WTC11 (cell line): ENCODE results near the gene CALM3. TPM values are rescaled to one million over a fixed set of nuclear protein-coding genes. Genes with fewer than 3 reads are reported as not detected.
"Not testable (repeated sequence)": the region's sequence is repeated elsewhere in the genome, so short reads cannot be mapped to it uniquely, and the experiment has no call there.

Source experiments
- ATAC-seq: fragments of 200-7000 bp; cut with Tn5 transposase; 2 replicates; pipeline ENCODE4 v1.10.0; 2021; ENCODE audit warnings: mild to moderate bottlenecking, moderate library complexity
- CTCF ChIA-PET: fragments of 300-600 bp; sonication (Branson Sonifier 250); formaldehyde crosslinking; loops from one replicate; lab custom pipeline; 2021; ENCODE audit warnings: antibody characterized with exemption; lab: Charles Lee
- POLR2A ChIA-PET: fragments of 350-600 bp; sonication (Branson Sonifier 250); formaldehyde crosslinking; loops from one replicate; lab custom pipeline; 2021; ENCODE audit warnings: antibody characterized with exemption; lab: Charles Lee
- DNase-seq: peaks from one replicate; pipeline ENCODE4 v3.0.0; 2021; ENCODE audit warnings: low spot score
- H3K27ac Mint-ChIP-seq: 2 replicates; pipeline ENCODE4 v1.8.0; 2021; ENCODE audit warnings: mixed read lengths
- H3K27me3 Mint-ChIP-seq: 2 replicates; pipeline ENCODE4 v1.8.0; 2021; ENCODE audit warnings: low read depth, mild to moderate bottlenecking, moderate library complexity, mixed read lengths
- H3K36me3 Mint-ChIP-seq: 2 replicates; pipeline ENCODE4 v1.8.0; 2021; ENCODE audit warnings: mixed read lengths
- H3K4me1 Mint-ChIP-seq: 2 replicates; pipeline ENCODE4 v1.8.0; 2022; ENCODE audit warnings: mixed read lengths
- H3K4me3 Mint-ChIP-seq: 2 replicates; pipeline ENCODE4 v1.8.0; 2021; ENCODE audit warnings: mild to moderate bottlenecking, moderate library complexity, mixed read lengths
- H3K9me3 Mint-ChIP-seq: 2 replicates; pipeline ENCODE4 v1.8.0; 2021; ENCODE audit warnings: mixed read lengths
- CREM ChIP-seq: sonication (generic); formaldehyde crosslinking; IDR thresholded peaks from 2 replicates; pipeline ENCODE4 v1.8.1; 2022; ENCODE audit warnings: mild to moderate bottlenecking, missing genetic modification reagents, moderate library complexity
- JAZF1 ChIP-seq: fragments of 250-450 bp; sonication (Bioruptor Pico); IDR thresholded peaks from 2 replicates; pipeline ENCODE4 v1.9.0; 2021; ENCODE audit warnings: moderate library complexity, mild to moderate bottlenecking, inconsistent platforms
- OVOL2 ChIP-seq: fragments of 250-450 bp; sonication (Bioruptor Pico); IDR thresholded peaks from 2 replicates; pipeline ENCODE4 v1.9.0; 2021; ENCODE audit warnings: mild to moderate bottlenecking, borderline replicate concordance
- RELA ChIP-seq: sonication (generic); formaldehyde crosslinking; IDR thresholded peaks from 2 replicates; pipeline ENCODE4 v1.8.1; 2022; ENCODE audit warnings: missing genetic modification reagents, mild to moderate bottlenecking, borderline replicate concordance
- SMAD4 ChIP-seq: sonication (generic); formaldehyde crosslinking; IDR thresholded peaks from 2 replicates; pipeline ENCODE4 v1.8.0; 2022; ENCODE audit warnings: mild to moderate bottlenecking, missing genetic modification reagents
- TCF7 ChIP-seq: sonication (generic); formaldehyde crosslinking; IDR thresholded peaks from 2 replicates; pipeline ENCODE4 v1.8.0; 2022; ENCODE audit warnings: mild to moderate bottlenecking, low read depth, missing genetic modification reagents, moderate library complexity
- TP53 ChIP-seq: sonication (generic); formaldehyde crosslinking; IDR thresholded peaks from 2 replicates; pipeline ENCODE4 v1.8.1; 2023; ENCODE audit warnings: mild to moderate bottlenecking, missing genetic modification reagents
- ZNF263 ChIP-seq: sonication (generic); formaldehyde crosslinking; IDR thresholded peaks from 2 replicates; pipeline ENCODE4 v1.8.1; 2022; ENCODE audit warnings: low read depth, mild to moderate bottlenecking, moderate library complexity, missing genetic modification reagents
- ZNF671 ChIP-seq: fragments of 250-450 bp; sonication (Bioruptor Pico); IDR thresholded peaks from 2 replicates; pipeline ENCODE4 v1.8.0; 2021; ENCODE audit warnings: mild to moderate bottlenecking
- total RNA-seq: library from RNA; stranded (reverse); gene quantifications from 3 replicates; pipeline ENCODE4 v1.2.3, GENCODE V29; 2021
- TF ChIP-seq, protein P1 (sequence below): sonication (generic); formaldehyde crosslinking; conservative IDR thresholded peaks from 2 replicates; pipeline ENCODE4 v1.8.1; 2023; ENCODE audit warnings: mild to moderate bottlenecking, low read depth, missing genetic modification reagents, moderate library complexity
- TF ChIP-seq, protein P2 (sequence below): sonication (generic); formaldehyde crosslinking; IDR thresholded peaks from 2 replicates; pipeline ENCODE4 v1.8.1; 2022; ENCODE audit warnings: mild to moderate bottlenecking, missing genetic modification reagents, moderate library complexity, borderline replicate concordance
- TF ChIP-seq, protein P3 (sequence below): fragments of 250-450 bp; sonication (Bioruptor Pico); IDR thresholded peaks from 2 replicates; pipeline ENCODE4 v2.1.2; 2022; ENCODE audit warnings: mild to moderate bottlenecking, moderate library complexity
- TF ChIP-seq, protein P4 (sequence below): sonication (generic); formaldehyde crosslinking; IDR thresholded peaks from 2 replicates; pipeline ENCODE4 v1.8.1; 2023; ENCODE audit warnings: mild to moderate bottlenecking, missing genetic modification reagents, moderate library complexity
- TF ChIP-seq, protein P5 (sequence below): sonication (generic); formaldehyde crosslinking; IDR thresholded peaks from 2 replicates; pipeline ENCODE4 v1.8.0; 2023; ENCODE audit warnings: missing genetic modification reagents
- TF ChIP-seq, protein P6 (sequence below): sonication (generic); formaldehyde crosslinking; IDR thresholded peaks from 2 replicates; pipeline ENCODE4 v1.8.1; 2022; ENCODE audit warnings: low read depth, missing genetic modification reagents, borderline replicate concordance
- TF ChIP-seq, protein P7 (sequence below): sonication (generic); formaldehyde crosslinking; IDR thresholded peaks from 2 replicates; pipeline ENCODE4 v1.8.0; 2022; ENCODE audit warnings: mild to moderate bottlenecking, missing genetic modification reagents
- TF ChIP-seq, protein P8 (sequence below): sonication (generic); formaldehyde crosslinking; IDR thresholded peaks from 2 replicates; pipeline ENCODE4 v1.8.1; 2022; ENCODE audit warnings: missing genetic modification reagents, borderline replicate concordance
- TF ChIP-seq, protein P9 (sequence below): sonication (generic); formaldehyde crosslinking; conservative IDR thresholded peaks from 2 replicates; pipeline ENCODE4 v1.8.1; 2022; ENCODE audit warnings: mild to moderate bottlenecking, missing genetic modification reagents
- TF ChIP-seq, protein P10 (sequence below): sonication (generic); formaldehyde crosslinking; IDR thresholded peaks from 2 replicates; pipeline ENCODE4 v1.8.0; 2023; ENCODE audit warnings: mild to moderate bottlenecking, missing genetic modification reagents

CALM3 gene
- total RNA-seq, 1 experiment from 2014 or later: 306 TPM

DNA sequence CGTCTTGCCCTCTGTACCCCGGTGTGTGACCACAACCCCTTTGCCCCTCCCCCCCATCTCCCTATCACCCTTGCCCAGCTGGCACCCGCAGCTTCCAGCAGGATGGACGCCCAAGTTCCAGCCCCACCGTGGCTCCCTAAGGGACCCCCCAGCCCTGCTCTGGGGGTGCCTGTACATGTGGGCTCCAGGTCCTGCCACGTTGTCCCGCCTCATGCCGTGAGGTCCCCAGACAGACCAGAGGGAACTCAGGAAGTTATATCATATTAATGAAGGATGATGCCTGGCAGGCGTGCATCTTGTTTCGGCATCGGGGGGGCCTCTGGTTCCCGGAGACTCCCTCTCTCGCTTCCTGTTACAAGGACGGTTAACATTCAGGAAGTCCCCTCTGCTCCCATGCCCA, 25.3 kb downstream of the CALM3 start:
- no peaks in the 10 kb centered on the region for H3K36me3 Mint-ChIP-seq
- H3K9me3 Mint-ChIP-seq: no peaks in the 10 kb centered on the region
- POLR2A ChIA-PET: no interaction called here
- peaks cover 16% of the 10 kb centered on the region for H3K4me1 Mint-ChIP-seq
- TF ChIP-seq OVOL2 (CRISPR knock-in tag) (no peak), ZNF671 (CRISPR knock-in tag) (no peak), RELA (CRISPR knock-in tag) (no peak), ZNF263 (no peak), SMAD4 (CRISPR knock-in tag) (no peak), CREM (CRISPR knock-in tag) (no peak), JAZF1 (CRISPR knock-in tag) (no peak), TP53 (CRISPR knock-in tag) (no peak), TCF7 (no peak)
- TF ChIP-seq, protein P1, sequence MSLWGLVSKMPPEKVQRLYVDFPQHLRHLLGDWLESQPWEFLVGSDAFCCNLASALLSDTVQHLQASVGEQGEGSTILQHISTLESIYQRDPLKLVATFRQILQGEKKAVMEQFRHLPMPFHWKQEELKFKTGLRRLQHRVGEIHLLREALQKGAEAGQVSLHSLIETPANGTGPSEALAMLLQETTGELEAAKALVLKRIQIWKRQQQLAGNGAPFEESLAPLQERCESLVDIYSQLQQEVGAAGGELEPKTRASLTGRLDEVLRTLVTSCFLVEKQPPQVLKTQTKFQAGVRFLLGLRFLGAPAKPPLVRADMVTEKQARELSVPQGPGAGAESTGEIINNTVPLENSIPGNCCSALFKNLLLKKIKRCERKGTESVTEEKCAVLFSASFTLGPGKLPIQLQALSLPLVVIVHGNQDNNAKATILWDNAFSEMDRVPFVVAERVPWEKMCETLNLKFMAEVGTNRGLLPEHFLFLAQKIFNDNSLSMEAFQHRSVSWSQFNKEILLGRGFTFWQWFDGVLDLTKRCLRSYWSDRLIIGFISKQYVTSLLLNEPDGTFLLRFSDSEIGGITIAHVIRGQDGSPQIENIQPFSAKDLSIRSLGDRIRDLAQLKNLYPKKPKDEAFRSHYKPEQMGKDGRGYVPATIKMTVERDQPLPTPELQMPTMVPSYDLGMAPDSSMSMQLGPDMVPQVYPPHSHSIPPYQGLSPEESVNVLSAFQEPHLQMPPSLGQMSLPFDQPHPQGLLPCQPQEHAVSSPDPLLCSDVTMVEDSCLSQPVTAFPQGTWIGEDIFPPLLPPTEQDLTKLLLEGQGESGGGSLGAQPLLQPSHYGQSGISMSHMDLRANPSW (CRISPR knock-in tag): no peak
- TF ChIP-seq, protein P2, sequence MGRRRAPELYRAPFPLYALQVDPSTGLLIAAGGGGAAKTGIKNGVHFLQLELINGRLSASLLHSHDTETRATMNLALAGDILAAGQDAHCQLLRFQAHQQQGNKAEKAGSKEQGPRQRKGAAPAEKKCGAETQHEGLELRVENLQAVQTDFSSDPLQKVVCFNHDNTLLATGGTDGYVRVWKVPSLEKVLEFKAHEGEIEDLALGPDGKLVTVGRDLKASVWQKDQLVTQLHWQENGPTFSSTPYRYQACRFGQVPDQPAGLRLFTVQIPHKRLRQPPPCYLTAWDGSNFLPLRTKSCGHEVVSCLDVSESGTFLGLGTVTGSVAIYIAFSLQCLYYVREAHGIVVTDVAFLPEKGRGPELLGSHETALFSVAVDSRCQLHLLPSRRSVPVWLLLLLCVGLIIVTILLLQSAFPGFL: no peak
- TF ChIP-seq, protein P3, sequence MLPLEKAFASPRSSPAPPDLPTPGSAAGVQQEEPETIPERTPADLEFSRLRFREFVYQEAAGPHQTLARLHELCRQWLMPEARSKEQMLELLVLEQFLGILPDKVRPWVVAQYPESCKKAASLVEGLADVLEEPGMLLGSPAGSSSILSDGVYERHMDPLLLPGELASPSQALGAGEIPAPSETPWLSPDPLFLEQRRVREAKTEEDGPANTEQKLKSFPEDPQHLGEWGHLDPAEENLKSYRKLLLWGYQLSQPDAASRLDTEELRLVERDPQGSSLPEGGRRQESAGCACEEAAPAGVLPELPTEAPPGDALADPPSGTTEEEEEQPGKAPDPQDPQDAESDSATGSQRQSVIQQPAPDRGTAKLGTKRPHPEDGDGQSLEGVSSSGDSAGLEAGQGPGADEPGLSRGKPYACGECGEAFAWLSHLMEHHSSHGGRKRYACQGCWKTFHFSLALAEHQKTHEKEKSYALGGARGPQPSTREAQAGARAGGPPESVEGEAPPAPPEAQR (CRISPR knock-in tag): no peak
- TF ChIP-seq, protein P4, sequence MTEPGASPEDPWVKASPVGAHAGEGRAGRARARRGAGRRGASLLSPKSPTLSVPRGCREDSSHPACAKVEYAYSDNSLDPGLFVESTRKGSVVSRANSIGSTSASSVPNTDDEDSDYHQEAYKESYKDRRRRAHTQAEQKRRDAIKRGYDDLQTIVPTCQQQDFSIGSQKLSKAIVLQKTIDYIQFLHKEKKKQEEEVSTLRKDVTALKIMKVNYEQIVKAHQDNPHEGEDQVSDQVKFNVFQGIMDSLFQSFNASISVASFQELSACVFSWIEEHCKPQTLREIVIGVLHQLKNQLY (CRISPR knock-in tag): no peak
- TF ChIP-seq, protein P5, sequence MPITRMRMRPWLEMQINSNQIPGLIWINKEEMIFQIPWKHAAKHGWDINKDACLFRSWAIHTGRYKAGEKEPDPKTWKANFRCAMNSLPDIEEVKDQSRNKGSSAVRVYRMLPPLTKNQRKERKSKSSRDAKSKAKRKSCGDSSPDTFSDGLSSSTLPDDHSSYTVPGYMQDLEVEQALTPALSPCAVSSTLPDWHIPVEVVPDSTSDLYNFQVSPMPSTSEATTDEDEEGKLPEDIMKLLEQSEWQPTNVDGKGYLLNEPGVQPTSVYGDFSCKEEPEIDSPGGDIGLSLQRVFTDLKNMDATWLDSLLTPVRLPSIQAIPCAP (CRISPR knock-in tag): no peak
- TF ChIP-seq, protein P6, sequence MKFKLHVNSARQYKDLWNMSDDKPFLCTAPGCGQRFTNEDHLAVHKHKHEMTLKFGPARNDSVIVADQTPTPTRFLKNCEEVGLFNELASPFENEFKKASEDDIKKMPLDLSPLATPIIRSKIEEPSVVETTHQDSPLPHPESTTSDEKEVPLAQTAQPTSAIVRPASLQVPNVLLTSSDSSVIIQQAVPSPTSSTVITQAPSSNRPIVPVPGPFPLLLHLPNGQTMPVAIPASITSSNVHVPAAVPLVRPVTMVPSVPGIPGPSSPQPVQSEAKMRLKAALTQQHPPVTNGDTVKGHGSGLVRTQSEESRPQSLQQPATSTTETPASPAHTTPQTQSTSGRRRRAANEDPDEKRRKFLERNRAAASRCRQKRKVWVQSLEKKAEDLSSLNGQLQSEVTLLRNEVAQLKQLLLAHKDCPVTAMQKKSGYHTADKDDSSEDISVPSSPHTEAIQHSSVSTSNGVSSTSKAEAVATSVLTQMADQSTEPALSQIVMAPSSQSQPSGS (CRISPR knock-in tag): no peak
- TF ChIP-seq, protein P7, sequence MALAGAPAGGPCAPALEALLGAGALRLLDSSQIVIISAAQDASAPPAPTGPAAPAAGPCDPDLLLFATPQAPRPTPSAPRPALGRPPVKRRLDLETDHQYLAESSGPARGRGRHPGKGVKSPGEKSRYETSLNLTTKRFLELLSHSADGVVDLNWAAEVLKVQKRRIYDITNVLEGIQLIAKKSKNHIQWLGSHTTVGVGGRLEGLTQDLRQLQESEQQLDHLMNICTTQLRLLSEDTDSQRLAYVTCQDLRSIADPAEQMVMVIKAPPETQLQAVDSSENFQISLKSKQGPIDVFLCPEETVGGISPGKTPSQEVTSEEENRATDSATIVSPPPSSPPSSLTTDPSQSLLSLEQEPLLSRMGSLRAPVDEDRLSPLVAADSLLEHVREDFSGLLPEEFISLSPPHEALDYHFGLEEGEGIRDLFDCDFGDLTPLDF: no peak
- TF ChIP-seq, protein P8, sequence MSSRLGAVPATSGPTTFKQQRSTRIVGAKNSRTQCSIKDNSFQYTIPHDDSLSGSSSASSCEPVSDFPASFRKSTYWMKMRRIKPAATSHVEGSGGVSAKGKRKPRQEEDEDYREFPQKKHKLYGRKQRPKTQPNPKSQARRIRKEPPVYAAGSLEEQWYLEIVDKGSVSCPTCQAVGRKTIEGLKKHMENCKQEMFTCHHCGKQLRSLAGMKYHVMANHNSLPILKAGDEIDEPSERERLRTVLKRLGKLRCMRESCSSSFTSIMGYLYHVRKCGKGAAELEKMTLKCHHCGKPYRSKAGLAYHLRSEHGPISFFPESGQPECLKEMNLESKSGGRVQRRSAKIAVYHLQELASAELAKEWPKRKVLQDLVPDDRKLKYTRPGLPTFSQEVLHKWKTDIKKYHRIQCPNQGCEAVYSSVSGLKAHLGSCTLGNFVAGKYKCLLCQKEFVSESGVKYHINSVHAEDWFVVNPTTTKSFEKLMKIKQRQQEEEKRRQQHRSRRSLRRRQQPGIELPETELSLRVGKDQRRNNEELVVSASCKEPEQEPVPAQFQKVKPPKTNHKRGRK (CRISPR knock-in tag): no peak
- TF ChIP-seq, protein P9, sequence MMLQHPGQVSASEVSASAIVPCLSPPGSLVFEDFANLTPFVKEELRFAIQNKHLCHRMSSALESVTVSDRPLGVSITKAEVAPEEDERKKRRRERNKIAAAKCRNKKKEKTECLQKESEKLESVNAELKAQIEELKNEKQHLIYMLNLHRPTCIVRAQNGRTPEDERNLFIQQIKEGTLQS (CRISPR knock-in tag): no peak
- TF ChIP-seq, protein P10, sequence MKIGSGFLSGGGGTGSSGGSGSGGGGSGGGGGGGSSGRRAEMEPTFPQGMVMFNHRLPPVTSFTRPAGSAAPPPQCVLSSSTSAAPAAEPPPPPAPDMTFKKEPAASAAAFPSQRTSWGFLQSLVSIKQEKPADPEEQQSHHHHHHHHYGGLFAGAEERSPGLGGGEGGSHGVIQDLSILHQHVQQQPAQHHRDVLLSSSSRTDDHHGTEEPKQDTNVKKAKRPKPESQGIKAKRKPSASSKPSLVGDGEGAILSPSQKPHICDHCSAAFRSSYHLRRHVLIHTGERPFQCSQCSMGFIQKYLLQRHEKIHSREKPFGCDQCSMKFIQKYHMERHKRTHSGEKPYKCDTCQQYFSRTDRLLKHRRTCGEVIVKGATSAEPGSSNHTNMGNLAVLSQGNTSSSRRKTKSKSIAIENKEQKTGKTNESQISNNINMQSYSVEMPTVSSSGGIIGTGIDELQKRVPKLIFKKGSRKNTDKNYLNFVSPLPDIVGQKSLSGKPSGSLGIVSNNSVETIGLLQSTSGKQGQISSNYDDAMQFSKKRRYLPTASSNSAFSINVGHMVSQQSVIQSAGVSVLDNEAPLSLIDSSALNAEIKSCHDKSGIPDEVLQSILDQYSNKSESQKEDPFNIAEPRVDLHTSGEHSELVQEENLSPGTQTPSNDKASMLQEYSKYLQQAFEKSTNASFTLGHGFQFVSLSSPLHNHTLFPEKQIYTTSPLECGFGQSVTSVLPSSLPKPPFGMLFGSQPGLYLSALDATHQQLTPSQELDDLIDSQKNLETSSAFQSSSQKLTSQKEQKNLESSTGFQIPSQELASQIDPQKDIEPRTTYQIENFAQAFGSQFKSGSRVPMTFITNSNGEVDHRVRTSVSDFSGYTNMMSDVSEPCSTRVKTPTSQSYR (CRISPR knock-in tag): no peak
- no peak overlapping the region for H3K27ac Mint-ChIP-seq
- H3K4me3 Mint-ChIP-seq: no peak overlapping the region
- DNase-seq: no peak
- CTCF ChIA-PET: interaction anchor here (0.7 to 2.8 kb wide), 5 partner anchors 9 to 200 kb away, joined by 3 to 15 read pairs (median 4); partner anchors contain the start of gene DACT3
- peaks cover 2% of the 10 kb centered on the region for H3K27me3 Mint-ChIP-seq
- ATAC-seq: no peak

DNA sequence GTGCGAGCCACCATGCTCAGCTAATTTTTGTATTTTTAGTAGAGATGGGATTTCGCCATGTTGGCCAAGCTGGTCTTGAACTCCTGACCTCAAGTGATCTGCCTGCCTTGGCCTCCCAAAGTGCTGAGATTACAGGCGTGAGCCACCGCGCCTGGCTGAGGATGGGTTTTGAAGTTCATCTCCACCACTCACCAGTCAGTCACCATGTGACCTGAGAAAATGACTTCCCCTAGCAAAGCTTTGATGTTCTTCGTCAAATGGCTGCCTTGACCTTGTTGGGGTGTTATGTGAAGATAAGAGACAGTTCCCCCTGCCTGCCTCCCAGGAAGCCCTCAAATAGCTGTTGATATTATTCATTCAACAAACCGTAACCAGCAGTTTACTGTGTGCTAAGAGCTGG, 27.8 kb downstream of the CALM3 start:
- DNase-seq, POLR2A ChIA-PET, H3K36me3 Mint-ChIP-seq, H3K9me3 Mint-ChIP-seq, H3K4me3 Mint-ChIP-seq, ATAC-seq, H3K27ac Mint-ChIP-seq: not testable (repeated sequence)
- CTCF ChIA-PET: interaction anchor here (0.6 to 8.5 kb wide), 3 partner anchors 12 to 33 kb away, joined by 3 to 78 read pairs (median 9); partner anchors contain the start of gene DACT3
- Mint-ChIP-seq H3K27me3 (peaks cover 28% of the 10 kb centered on the region), H3K4me1 (peaks cover 25% of the 10 kb centered on the region)
